ENCODE measurements around the gene TOR1AIP1.

- no peak for TF ChIP-seq CTCF (conservative IDR thresholded peaks at IDR 0.05; ENCODE audit: low read depth, low read length)
- no peak for TF ChIP-seq POLR2A (IDR thresholded peaks at IDR 0.05; ENCODE audit: low read depth, low read length)
- TF ChIP-seq MXI1 (IDR thresholded peaks at IDR 0.05; ENCODE audit: borderline replicate concordance, low read depth, low read length): no peak
- TF ChIP-seq RCOR1 (IDR thresholded peaks at IDR 0.05; ENCODE audit: insufficient replicate concordance, low read length): no peak
- TF ChIP-seq BHLHE40 (IDR thresholded peaks at IDR 0.05; ENCODE audit: low read depth, low read length): no peak
- no peak for TF ChIP-seq RAD21 (IDR thresholded peaks at IDR 0.05; ENCODE audit: low read length)
- TF ChIP-seq CEBPB (IDR thresholded peaks at IDR 0.05; ENCODE audit: low read depth, low read length): no peak
- no peak for TF ChIP-seq RFX5 (IDR thresholded peaks at IDR 0.05; ENCODE audit: low read depth, low read length)
- TF ChIP-seq FOS (IDR thresholded peaks at IDR 0.05; ENCODE audit: low read depth, low read length): no peak
- TF ChIP-seq SMC3 (IDR thresholded peaks at IDR 0.05; ENCODE audit: low read depth, low read length): no peak
- TF ChIP-seq CHD1 (IDR thresholded peaks at IDR 0.05; ENCODE audit: low read depth, low read length): no peak
Measured at GRCh38 chr1:179873438-179873851, 8.6 kb upstream of the TOR1AIP1 start.

All from IMR-90 (cell line).